Endothelial cell of coronary artery (primary cell): Measurements from ENCODE around the gene PPP2R5D. TPM values are rescaled to one million over a fixed set of nuclear protein-coding genes. Genes with fewer than 3 reads are reported as not detected.

Experiments used
- total RNA-seq: library from RNA; depleted of rRNA; stranded (reverse); fragments of >200 nt; gene quantifications from 2 replicates; pipeline ENCODE4 v1.2.3, GENCODE V29; 2014

PPP2R5D gene
- total RNA-seq = 35.8 and 38.1 TPM in 2 replicates

DNA sequence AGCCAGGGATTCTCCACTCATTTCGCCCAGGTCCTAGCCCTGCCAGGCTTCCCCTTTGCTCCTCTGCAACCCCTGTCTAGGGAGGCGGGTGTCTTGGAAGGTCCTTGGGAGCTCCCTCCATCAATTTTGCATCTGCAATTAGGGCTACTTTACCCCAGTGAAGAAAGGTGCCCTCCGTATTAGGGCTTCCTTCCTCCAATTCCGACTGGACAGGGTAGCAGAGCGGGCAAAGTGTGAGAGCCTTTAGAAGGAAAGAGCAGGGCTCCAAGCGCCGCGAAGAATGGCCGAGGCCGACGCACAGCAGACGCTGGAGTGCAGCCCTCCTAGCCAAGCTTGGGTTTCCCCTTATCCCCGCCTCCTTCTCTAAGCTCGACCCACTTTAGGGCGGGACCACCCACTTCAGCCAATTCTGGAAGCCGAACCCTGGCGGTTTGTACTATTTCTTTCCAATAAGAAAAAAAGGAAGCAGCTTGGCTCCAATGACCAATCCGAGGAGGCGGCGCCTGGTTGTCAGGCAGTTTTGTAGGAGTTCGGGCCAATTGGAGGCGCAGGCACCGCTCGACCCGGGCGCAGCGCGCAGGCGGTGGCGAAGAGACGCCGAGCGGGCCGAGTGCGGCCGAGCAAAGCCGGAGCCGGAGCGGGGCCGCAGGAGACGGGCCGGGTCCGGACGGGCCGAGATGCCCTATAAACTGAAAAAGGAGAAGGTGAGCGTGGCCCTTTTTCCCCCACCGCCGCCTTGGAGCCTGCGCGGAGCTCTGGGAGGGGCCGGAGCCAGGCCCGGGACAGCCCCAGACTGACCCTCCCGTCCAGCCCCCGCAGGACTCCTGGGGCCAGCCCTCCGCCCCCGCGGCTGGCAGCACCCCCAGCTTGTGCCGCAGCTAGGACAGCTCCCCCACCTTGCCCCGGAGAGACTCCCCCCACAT, at the start of gene PPP2R5D:
PPP2R5D (plus strand) TSS at position 570 of the 923 bp plus-strand sequence; CDS start at position 678, 108 bp downstream.

DNA sequence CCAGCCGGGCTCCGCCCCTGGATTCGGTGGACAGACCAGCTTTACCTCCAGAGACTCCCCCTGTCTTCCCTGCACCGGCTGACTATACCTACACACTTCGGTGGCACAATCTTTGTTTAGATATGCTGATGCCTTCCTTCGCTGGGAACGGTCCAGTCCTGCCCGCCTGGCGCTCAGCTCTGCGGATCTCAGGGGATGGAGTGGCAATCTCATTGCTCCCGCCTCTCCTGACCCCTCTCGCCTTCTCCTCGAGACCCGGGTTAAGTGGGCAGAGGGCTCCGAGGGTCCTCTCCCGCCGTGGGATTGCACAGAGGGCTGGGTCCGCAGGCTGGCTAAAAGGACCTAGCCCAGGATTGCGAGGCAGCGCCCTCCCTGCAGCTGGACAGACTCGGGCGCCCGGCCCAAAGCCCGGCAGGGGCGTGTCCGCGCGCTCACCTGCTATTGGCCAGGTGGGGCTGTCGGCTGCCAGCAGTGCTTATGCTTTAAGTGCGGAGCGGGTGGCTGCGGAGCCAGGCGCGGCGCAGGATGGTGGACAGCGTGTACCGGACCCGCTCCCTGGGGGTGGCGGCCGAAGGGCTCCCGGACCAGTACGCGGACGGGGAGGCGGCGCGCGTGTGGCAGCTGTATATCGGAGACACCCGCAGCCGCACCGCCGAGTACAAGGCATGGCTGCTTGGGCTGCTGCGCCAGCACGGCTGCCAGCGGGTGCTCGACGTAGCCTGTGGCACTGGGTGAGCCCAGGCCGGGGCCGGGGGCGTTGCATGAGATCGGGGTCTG, 23.9 kb upstream of the PPP2R5D start, which contains the start of gene GNMT:
GNMT (plus strand) TSS at position 512 of the 777 bp plus-strand sequence; CDS start at position 526, 14 bp downstream.

DNA sequence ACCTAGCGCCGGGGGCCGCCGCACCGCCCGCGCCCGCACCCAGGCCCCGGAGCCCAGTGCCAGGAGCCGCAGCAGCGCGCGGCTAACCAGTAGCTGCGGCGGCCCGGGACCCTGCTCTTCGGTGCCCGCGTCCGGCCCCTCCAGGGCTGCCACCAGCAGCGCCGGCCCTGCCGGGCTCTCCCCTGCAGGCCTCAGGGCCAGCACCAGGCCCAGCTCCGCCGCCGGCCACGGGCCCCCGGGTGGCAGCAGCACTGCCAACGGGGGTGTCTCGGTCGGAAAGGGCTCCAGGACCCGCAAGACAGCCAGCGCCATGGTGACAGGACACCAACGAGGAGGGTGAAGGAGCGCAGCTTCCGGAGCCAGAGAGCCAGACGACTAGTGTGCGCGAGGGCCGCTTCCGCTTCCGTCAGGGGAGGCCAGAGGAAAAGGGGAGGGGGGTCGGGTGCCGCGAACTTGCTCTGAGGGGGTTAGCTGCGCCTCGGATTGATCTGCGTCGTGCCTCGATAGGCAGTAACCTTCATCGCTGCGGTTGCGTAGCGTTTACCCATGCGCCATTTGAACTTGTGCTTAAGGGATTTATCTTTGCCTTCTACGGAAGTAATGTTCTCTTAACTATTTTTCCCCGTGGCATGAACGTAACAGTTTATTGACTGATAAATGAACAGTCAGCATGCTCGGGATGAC, 5.4 kb upstream of the PPP2R5D start, which contains the start of gene PEX6:
PEX6 (minus strand) TSS at position 343 of the 684 bp plus-strand sequence; CDS start at position 312, 31 bp downstream.

DNA sequence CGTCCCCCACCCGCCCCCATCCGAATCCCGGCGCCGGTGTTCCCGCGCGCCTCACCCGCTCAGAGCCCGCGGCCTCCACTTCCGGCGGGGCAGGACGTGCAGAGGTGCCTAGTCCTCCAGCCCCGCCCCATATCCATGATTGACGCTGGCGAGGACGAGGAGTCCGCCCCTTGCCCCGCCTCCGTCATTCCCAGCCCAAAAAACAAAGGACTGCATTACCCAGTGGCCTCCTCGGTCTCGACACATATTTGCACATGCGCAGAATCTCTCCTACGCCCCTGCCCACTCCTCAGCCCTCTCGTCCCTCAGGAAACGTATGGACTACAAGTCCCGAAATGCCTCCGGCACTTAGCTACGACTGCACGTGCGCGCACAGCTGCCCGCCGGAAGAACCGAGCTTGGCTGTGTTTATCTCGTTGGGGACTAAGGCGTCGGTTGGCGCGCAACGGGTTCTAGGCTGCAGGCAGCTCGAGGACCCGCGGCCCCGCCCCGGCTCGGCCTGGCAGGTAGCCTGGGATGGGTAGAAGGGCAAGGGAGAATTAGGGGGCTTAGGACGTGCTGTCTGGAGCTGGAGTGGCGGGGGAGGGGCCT, 29.6 kb downstream of the PPP2R5D start, which contains the start of the genes KLHDC3 and MEA1:
KLHDC3 (plus strand) TSS at position 407 of the 591 bp plus-strand sequence. CDS start 2,944 bp downstream, outside the sequence.
MEA1 (minus strand) TSS at position 104 of the 591 bp plus-strand sequence. CDS start 133 bp downstream, outside the sequence.

DNA sequence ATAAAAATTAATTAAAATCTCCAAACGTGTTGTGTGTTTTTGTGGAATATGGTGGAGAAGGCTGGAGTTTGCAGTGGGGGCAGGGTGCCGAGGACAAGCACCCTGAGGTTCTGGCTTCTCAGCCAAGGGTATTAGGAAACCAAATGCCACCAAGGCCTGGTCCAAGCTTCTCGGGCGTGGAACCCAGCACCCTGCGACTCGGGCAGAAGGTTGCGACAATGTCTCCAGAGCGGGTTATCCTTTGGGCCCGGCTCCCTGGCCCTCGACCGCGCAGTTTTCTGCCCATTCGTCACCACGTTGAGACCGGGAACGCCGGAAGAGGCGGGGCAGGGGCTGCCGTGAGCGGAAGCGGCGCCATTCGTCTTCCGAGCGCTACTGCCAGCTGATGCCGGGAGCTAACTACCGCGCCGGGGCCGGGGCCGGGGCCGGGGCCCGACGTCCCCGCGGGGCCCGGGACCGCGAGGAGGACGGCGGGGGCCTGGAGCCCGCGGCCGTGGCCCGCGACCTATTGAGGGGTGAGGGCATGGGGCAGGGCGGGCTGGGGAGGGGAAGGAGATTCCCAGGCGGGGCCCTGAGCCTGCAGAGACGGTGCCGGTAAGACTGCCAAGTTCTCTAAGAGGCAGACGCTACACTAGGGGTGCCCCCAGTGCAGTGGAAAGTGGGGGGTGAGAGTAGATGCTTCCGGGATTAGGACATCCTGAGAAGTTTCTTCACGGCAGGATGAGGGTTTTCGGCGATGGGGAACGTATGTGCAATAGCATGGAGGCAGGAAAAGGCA, 37.1 kb downstream of the PPP2R5D start, which contains the start of gene RRP36:
RRP36 (plus strand) TSS at position 354 of the 778 bp plus-strand sequence; CDS start at position 386, 32 bp downstream.

DNA sequence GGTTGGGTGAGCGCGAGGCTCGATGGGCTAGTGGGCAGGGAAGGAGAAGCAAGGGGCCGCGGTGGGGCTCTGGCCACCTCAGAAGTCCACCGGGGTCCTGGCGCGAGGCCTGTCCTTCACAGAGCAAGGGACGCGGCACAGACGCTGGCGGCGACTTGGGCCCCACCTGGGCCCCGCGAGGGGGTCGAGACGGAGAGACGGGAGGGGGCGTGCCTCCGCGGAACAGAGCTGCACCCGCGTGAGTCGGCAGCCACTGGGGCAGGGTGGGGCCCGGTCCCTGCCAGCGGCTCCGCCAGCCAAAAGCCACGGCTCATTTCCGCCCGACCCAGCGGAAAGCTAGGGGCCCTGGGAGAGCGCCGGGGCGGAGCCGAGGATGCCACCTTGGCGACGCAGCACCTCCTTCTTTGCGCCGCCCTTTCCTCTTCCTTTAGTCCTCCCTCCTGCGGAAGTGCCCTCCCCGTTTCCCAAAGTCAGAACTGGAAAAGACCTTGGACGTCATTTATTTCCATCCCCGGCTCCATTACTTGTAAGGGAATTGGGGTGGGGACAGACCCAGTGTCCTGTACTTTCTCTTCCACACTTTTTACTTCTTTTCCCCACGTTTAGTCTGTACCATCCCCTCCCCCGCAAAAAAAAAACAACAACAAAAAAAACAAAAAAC, 69.3 kb downstream of the PPP2R5D start, which contains the start of gene CUL7:
CUL7 (minus strand) TSS at position 307 of the 661 bp plus-strand sequence. CDS start 1,063 bp downstream, outside the sequence.

DNA sequence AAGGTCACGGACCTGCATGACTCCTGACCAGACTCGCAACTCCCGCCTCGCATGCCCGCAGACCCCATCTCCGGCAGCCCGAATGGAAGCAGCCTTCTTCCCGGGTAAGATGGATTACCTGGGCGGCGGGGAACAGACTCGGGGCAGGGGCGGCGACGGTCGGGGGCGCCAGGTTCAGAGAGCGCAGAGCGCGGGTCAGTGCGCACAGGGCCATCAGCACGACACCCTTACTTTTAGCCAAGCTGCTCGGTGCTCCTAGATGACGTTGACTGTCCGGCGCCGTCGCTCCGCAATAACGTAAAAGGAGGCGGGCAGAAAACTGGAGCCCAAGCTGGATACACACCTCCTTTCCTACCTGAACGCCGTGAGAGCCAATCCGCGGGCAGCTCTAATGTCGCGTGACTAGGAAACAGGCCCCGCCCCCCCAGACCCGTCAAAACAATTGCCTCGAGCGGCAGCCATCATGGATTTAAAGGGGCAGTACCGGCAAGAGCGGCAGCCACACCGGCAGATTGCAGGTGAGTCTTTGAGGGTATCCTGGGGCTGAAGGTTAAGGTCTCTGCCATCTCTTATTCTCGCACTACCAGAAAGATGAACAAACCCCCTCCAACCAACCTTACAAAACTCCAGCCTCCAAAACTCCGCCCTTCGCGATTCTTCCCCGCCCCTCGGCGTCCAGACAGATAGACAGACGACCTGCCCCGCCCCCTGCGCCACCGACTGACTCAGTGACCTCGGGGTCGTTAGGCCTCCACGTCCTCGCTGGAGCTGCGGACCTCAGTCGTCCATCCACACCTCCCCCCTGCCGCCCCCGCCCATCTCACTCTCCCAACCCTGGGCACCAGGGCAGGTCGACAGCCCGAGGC, 75.0 kb downstream of the PPP2R5D start, which contains the start of the genes KLC4 and MRPL2:
KLC4 (plus strand) TSS at position 464 of the 866 bp plus-strand sequence. CDS start 1,705 bp downstream, outside the sequence.
MRPL2 (minus strand) TSS at position 267 of the 866 bp plus-strand sequence; CDS start at position 214, 53 bp downstream.

Other genes with a start within 250 kb of the PPP2R5D start
- 28.8 and 29.6 TPM in 2 replicates for gene TBCC, start 238.5 kb upstream of the PPP2R5D start, total RNA-seq
- 2.3 and 3.4 TPM in 2 replicates for gene BICRAL, start 202.5 kb upstream of the PPP2R5D start, total RNA-seq
- 96.0 and 109 TPM in 2 replicates for gene RPL7L1, start 105.0 kb upstream of the PPP2R5D start, total RNA-seq
- not detected in 2 replicates for gene PTCRA, start 68.5 kb upstream of the PPP2R5D start, total RNA-seq
- 20.7 and 35.7 TPM in 2 replicates for gene CNPY3, start 55.1 kb upstream of the PPP2R5D start, total RNA-seq
- 0.09 TPM in 1 of 2 replicates, not detected in the other for gene GNMT, start 23.8 kb upstream of the PPP2R5D start, total RNA-seq
- gene PEX6, start 5.4 kb upstream of the PPP2R5D start, total RNA-seq = 27.7 and 48.2 TPM in 2 replicates
- 50.9 and 54.4 TPM in 2 replicates for gene MEA1, start 29.4 kb downstream of the PPP2R5D start, total RNA-seq
- 83.8 and 110 TPM in 2 replicates for gene KLHDC3, start 29.7 kb downstream of the PPP2R5D start, total RNA-seq
- 77.2 and 100.0 TPM in 2 replicates for gene RRP36, start 37.1 kb downstream of the PPP2R5D start, total RNA-seq
- gene CUL7, start 69.3 kb downstream of the PPP2R5D start, total RNA-seq = 21.1 and 34.3 TPM in 2 replicates
- 18.5 and 21.6 TPM in 2 replicates for gene MRPL2, start 74.9 kb downstream of the PPP2R5D start, total RNA-seq
- gene KLC4, start 75.1 kb downstream of the PPP2R5D start, total RNA-seq = 13.4 and 17.2 TPM in 2 replicates
- 15.3 and 24.6 TPM in 2 replicates for gene PTK7, start 91.7 kb downstream of the PPP2R5D start, total RNA-seq
- gene SRF, start 186.7 kb downstream of the PPP2R5D start, total RNA-seq = 15.7 and 17.7 TPM in 2 replicates
- gene CUL9, start 197.6 kb downstream of the PPP2R5D start, total RNA-seq = 19.7 and 30.1 TPM in 2 replicates
- gene DNPH1, start 244.9 kb downstream of the PPP2R5D start, total RNA-seq = 32.0 and 54.7 TPM in 2 replicates